Stimulated activated effector memory CD8-positive, alpha-beta T cell treated with anti-CD3 and anti-CD28 coated beads, Interleukin-12 subunit alpha, Interleukin-12 subunit beta, amount 100 ng/mL, for 72 hours (primary cell): ENCODE data around the gene AIFM1.
"Not testable (repeated sequence)": the region's sequence is repeated elsewhere in the genome, so short reads cannot be mapped to it uniquely, and the experiment has no call there.

Experiments used
- ATAC-seq: fragments of 150-1000 bp; cut with Tn5 transposase; 2 replicates; pipeline ENCODE4 v1.10.0; 2021
- DNase-seq, 2 donors: peaks; one replicate each; pipeline ENCODE4 v3.0.0; 2021 to 2022; ENCODE audit warnings: low spot score in 2 of 2
- H3K27ac Mint-ChIP-seq: one replicate; pipeline ENCODE4 v1.8.0; 2022; ENCODE audit warnings: mild to moderate bottlenecking, mixed read lengths
- H3K36me3 Mint-ChIP-seq: one replicate; pipeline ENCODE4 v1.8.0; 2022; ENCODE audit warnings: mild to moderate bottlenecking, mixed read lengths
- H3K4me1 Mint-ChIP-seq: one replicate; pipeline ENCODE4 v1.8.0; 2022; ENCODE audit warnings: mixed read lengths
- H3K4me3 Mint-ChIP-seq: one replicate; pipeline ENCODE4 v1.8.0; 2022; ENCODE audit warnings: mild to moderate bottlenecking, mixed read lengths
- H3K9me3 Mint-ChIP-seq: one replicate; pipeline ENCODE4 v1.8.0; 2022; ENCODE audit warnings: mixed read lengths

AIFM1 gene

DNA sequence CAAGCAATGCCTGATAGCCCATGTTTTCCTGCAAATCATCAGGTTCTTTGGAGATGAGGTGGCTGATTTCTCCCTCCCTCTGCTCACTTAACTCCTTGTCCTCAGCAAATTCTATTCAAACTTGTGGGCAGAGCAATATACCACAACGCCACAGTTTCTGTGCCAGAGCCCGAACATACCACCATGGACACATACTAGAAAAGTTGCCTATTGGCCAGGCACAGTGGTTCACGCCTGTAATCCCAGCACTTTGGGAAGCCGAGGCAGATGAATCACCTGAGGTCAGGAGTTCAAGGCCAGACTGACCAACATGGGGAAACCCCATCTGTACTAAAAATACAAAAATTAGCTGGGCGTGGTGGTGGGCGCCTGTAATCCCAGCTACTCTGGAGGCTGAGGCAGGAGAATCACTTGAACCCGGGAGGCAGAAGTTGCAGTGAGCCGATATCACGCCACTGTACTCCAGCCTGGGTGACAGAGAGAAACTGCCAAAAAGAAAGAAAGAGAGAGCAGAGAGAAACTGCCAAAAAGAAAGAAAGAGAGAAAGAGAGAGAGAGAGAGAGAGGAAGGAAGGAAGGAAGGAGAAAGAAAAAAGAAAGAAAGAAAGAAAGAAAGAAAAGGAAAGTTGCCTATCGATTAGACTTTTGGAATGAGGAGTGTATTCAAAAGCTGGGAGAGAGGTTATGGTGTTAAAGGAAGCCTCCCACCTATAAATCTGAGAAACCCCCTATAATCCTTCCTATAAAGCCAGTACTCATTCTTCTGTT is 50.3 kb downstream of the AIFM1 start:
- ATAC-seq, H3K9me3 Mint-ChIP-seq, H3K4me3 Mint-ChIP-seq, H3K27ac Mint-ChIP-seq, H3K36me3 Mint-ChIP-seq, DNase-seq: not testable (repeated sequence)
- peaks cover 53% of the 10 kb centered on the region for H3K4me1 Mint-ChIP-seq

DNA sequence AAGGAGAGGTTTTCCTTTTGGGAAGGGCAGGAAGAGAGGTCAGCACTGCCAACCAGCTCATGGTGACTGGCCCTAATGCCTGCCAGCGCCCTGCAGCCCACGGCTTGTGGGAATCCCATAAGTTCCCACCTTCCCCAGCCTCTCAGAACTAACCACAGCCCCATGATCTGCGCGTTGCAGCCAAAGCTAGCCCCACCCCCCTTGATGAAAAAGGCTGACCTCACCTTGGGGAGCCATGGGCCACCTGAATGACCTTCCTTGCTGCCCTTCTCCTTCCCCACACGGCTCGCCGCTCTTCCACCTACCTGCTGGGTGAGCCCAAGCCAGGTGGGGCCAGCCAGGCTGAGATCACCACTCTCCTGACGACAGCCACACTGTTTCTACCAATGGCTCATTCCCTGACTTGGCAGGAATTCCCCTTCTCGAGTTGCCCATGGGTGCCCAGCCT is 51.5 kb downstream of the AIFM1 start:
- ATAC-seq = no peak
- no peak overlapping the region for H3K4me3 Mint-ChIP-seq
- no peak for DNase-seq
- H3K36me3 Mint-ChIP-seq = peaks cover 4% of the 10 kb centered on the region
- no peak overlapping the region for H3K27ac Mint-ChIP-seq
- H3K9me3 Mint-ChIP-seq = no peaks in the 10 kb centered on the region
- H3K4me1 Mint-ChIP-seq = peaks cover 42% of the 10 kb centered on the region

DNA sequence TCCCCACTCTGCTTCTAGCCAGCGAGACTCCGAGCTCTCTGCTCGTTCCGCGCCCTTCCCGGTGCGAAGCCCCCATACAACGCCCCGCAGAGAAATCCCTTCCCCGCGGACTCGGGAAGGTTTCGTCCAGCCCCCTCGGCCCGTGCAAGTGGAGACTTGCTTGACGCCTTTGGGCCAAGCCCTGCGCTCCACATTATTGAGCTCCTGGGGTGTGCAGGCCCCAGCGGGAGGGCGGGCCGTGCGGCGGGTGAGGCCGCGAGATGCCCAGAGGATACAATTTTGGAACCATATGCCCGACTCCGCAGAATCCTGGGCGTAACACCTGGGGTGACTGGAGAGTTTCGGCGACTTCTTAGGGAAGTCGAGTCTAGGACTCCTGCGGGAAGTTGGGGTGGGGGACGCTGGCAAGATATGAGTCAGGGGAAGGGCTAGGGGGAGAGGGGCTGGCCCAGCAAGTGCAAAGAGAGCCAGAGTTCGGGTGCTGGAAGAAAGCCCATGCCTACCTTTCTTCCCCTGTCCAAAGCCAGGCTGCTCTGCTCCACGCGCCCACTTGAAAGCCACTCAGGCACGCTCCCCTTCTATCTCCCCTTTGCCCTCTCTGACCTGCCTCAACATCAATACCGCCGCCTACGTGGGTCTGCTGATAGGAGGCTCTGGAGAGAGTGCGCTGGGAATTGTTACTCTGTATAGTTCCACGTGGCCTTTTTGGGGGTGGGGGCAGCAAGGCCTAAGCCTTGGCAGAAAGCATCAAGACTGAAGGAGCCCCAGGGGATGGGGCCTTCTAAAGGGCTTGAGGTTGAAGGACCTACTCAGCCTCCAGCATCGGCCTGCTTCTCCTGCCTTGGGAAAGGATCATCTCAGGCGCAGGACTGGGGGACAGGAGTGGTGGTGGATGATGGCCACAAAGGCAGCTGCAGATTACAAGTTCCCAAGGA is 54.2 kb downstream of the AIFM1 start:
- H3K4me3 Mint-ChIP-seq = peak overlapping the region; percentile 84
- ATAC-seq = no peak
- peaks cover 36% of the 10 kb centered on the region for H3K4me1 Mint-ChIP-seq
- H3K27ac Mint-ChIP-seq = no peak overlapping the region
- peaks cover 10% of the 10 kb centered on the region for H3K36me3 Mint-ChIP-seq
- DNase-seq = peak in 1 of 2 donors; percentile 49
- no peaks in the 10 kb centered on the region for H3K9me3 Mint-ChIP-seq

DNA sequence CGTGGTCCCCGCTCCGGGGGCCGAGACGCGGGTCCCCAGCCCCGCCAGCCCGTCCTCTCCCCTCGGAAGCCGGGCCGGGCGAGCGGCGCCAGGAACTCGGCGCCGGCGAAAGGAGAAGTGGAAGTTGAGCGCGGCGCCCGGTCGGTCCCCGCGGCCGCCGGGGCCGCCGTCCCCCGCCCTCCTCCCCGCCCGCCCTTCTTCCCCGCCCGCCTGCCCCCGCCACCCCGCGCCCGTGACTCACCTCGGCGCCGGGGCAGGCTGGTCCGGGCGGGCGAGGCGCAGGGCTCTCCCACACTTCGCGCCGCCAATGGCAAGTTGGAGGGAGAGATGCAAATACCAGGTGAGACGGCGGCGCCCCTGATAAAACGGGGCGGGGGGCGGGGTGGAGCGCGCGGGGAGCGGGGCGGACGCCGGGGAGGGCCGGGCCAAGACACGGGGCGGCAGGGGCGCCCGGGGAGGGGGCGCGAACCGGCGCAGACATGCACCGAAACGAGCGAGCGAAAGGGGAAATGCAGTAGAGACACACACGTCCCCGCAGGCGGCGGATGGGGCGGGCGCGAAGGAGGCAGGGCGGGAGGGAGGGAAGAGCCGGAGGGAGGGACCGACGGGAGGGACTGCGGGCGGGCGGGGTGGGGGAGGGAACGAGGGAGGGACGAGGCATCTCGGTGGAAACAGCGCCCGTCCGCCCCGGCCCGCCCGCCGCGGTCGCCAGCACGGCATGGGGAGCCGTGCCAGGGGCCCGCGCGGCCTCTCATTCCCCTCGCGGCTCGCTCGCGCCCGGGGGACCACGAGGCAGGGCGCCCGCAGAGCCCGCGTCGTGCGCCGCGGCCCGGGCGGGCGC is 55.0 kb downstream of the AIFM1 start, which contains the start of gene ELF4:
ELF4 (minus strand) TSS at position 119 of the 841 bp plus-strand sequence. CDS start 29,167 bp downstream, outside the sequence.
- Mint-ChIP-seq H3K4me1 (peaks cover 42% of the 10 kb centered on the region), H3K9me3 (no peaks in the 10 kb centered on the region), H3K36me3 (peaks cover 17% of the 10 kb centered on the region), H3K27ac (peak within 1 kb of the TSS; percentile 78), H3K4me3 (peak within 1 kb of the TSS; percentile 84)
- ATAC-seq = peak; percentile 81
- DNase-seq = peak; percentile 25 to 58

DNA sequence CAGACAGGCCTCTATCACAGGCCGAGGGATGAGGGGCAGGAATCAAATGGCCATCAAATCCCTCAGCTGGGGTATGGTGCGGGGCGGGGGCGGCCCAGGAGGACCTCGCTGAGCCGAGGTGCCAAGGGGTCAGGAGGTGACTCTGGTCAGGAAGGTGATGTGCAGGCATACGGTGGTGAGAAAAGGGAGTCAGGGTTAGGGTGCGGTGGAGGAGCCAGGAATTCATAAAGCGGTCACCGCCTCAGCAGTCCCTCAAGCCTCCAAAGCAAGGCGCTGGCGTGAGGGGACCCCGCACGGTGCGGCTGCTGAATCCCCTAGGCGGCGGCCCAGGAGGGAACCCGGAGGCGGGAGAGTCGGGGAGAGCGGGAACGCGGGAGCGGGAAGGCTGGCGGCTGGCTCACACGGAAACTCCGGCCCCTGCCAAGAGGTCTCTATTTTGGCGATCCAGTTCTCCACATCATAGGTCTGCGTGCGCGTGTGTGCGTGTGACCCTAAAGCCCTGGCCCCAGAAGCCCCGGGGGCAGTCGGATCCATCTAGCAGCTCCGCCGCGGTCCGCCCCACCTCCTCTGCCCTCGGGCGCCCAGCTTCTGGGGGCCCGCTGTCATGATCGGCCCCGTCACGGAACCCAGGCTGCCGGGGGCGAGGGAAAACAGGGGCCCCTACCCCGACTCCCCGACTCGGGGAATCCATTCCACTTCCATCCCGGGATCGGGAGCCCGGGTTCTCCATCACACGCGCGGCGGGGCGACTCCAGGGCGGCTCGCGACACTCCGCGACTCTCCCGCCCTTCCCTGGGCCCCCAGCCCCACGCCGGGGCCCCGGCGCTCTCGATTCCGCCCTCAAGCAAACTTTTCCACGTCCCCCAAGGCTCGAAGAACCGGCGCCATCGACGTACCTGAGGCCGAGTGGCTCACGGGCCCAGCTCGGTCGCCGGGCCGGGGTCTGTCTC is 55.9 kb downstream of the AIFM1 start:
- peak in 1 of 2 donors; percentile 50 for DNase-seq
- no peaks in the 10 kb centered on the region for H3K9me3 Mint-ChIP-seq
- H3K36me3 Mint-ChIP-seq = peaks cover 22% of the 10 kb centered on the region
- peak overlapping the region; percentile 84 for H3K4me3 Mint-ChIP-seq
- ATAC-seq = peak; percentile 43
- peaks cover 40% of the 10 kb centered on the region for H3K4me1 Mint-ChIP-seq
- peak overlapping the region; percentile 78 for H3K27ac Mint-ChIP-seq

DNA sequence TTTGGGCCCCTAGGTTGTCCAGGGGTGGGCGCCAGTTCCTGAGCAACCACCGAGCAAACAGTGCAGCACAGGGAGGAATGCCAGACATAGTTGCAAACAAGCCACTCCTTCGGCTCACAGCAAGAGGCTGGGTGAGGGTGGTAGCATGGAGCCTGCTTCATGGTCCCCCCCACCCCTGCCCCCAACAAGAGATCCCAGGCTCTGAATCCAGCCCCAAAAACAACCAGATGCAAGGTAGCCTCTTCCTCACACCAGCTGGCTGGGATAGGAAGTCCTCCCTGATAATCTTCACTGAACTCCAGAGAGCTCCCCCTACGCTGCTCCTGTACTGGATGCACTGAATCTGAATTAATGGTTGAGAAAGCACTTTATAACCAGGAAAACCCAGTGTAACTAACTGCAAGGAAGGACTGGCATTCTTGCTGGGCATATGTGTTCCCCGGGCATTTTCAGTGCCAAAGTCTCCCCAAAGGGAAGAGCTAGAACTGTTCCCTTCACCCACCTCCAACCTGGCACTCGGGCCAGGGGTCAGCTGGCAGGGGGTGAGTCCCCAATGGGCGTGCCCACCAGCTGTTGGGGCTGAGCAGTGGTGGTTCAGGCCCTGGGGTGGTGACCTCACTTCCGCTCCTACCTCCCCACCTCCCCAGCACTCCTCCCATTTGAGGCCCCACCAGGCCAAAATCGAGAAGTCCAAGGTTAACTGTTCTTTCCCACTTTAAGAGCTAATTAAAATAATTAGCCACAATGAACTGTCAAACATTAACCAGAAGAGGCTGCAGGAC is 56.8 kb downstream of the AIFM1 start:
- Mint-ChIP-seq H3K4me1 (peaks cover 40% of the 10 kb centered on the region), H3K27ac (peak overlapping the region; percentile 78), H3K36me3 (peaks cover 26% of the 10 kb centered on the region), H3K4me3 (peak overlapping the region; percentile 84), H3K9me3 (no peaks in the 10 kb centered on the region)
- ATAC-seq (peak; percentile 73), DNase-seq (no peak)

DNA sequence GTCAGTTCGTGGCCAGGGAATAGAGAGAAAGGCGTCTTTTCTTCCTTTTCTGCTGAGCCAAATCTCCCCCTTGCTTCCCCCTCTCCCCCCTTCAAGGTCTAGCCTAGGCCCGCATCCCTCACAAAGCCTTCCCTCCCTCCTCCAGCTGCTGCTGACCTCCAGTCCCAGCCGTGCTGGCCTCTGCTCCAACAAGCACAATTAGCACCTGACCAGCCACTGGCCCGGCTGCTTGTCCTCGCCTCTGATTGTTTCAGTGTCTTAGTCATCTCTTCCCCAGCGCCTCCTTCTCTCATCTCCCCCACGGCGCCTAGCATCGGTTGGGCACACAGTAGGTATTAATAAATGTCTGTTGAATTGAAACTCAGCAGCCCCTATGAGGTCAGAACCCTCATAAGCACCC is 59.6 kb downstream of the AIFM1 start:
- no peak for DNase-seq
- H3K4me3 Mint-ChIP-seq = peak overlapping the region; percentile 84
- no peak for ATAC-seq
- H3K27ac Mint-ChIP-seq = peak overlapping the region; percentile 88
- H3K36me3 Mint-ChIP-seq = peaks cover 31% of the 10 kb centered on the region
- H3K9me3 Mint-ChIP-seq = no peaks in the 10 kb centered on the region
- peaks cover 55% of the 10 kb centered on the region for H3K4me1 Mint-ChIP-seq

DNA sequence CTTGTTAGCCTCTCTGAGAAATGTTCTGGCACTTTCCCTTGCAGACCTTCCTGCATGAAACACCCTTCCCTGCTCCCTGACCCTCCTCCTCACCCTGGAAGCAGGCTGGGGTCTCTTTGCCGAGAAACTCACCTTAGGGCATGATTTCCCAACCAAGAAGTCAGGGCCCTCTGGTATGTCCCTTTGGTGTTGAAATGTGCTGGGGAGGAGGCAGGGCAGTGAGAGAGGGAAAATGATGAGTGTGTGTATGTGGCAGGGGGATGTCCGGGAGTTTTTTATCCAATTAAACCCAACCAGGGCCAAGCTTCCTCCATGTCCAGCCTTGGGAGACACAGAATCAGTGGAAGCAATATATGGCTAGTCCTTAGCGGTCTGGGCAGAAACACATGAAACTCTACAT is 60.4 kb downstream of the AIFM1 start:
- Mint-ChIP-seq H3K27ac (peak overlapping the region; percentile 88), H3K9me3 (no peaks in the 10 kb centered on the region), H3K4me1 (peaks cover 64% of the 10 kb centered on the region), H3K4me3 (peak overlapping the region; percentile 8), H3K36me3 (peaks cover 37% of the 10 kb centered on the region)
- DNase-seq (no peak), ATAC-seq (no peak)

DNA sequence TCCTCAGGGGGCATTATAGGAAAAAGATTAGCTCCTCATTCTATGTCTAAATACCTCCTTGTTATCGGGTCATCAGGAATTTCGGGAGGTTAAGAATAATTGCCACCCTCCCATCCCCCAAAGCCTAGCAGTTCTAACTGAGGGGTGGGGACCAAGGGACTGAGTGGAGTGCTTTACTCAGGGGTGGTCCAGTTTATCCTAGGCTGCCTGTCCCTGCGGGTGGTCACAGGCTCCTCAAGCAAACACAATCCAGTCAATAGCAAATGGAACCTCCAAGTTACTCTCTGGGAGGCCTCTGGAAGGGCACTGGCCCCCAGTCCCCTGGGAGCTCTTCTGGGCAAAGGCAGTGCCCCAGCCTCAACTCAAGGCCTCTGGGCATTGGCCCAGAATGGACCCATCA is 62.0 kb downstream of the AIFM1 start:
- Mint-ChIP-seq H3K27ac (peak overlapping the region; percentile 40), H3K4me1 (peaks cover 73% of the 10 kb centered on the region), H3K36me3 (peaks cover 35% of the 10 kb centered on the region), H3K4me3 (no peak overlapping the region), H3K9me3 (no peaks in the 10 kb centered on the region)
- no peak for DNase-seq
- no peak for ATAC-seq

DNA sequence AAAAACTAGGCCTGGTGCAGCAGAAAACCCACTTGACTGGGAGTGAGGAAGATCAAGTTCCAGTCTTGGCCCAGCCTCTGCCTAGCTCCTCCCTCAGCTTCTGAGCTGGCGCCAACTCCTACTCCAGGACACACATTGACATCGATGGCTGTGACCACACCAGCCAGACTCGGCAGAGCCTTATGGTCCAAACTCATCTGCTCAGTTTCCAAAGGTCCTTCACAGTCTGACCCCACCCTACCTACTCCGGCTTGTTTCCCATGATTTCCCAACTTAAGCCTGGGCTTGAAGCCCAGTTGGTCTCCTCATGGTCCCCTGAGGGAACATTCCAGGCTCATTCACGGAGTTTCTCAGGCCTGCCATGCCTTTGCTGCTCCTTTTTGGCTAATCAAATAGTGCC is 65.5 kb downstream of the AIFM1 start:
- no peak for ATAC-seq
- peaks cover 61% of the 10 kb centered on the region for H3K4me1 Mint-ChIP-seq
- peaks cover 26% of the 10 kb centered on the region for H3K36me3 Mint-ChIP-seq
- no peak overlapping the region for H3K4me3 Mint-ChIP-seq
- H3K9me3 Mint-ChIP-seq = no peaks in the 10 kb centered on the region
- H3K27ac Mint-ChIP-seq = peak overlapping the region; percentile 72
- no peak for DNase-seq

DNA sequence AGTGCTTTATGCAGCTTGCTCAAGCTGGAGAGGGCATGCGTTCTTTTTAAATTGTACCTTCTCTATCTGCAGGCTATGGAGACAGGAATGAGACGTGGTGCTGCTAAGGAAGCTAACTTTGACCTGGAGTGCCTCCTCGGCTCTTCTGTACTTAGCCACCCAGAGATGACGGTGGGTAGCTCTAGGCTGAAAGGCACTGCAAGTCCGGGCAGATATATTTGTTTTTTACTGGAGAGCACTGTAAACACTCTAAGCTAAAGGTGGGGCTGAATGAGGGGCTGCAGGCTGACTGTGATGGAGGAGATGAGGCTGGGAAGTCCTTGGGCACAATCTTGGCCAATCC is 67.5 kb downstream of the AIFM1 start:
- H3K36me3 Mint-ChIP-seq = peaks cover 16% of the 10 kb centered on the region
- H3K4me1 Mint-ChIP-seq = peaks cover 52% of the 10 kb centered on the region
- H3K27ac Mint-ChIP-seq = peak overlapping the region; percentile 86
- no peaks in the 10 kb centered on the region for H3K9me3 Mint-ChIP-seq
- H3K4me3 Mint-ChIP-seq = peak overlapping the region; percentile 39
- DNase-seq (no peak), ATAC-seq (no peak)

DNA sequence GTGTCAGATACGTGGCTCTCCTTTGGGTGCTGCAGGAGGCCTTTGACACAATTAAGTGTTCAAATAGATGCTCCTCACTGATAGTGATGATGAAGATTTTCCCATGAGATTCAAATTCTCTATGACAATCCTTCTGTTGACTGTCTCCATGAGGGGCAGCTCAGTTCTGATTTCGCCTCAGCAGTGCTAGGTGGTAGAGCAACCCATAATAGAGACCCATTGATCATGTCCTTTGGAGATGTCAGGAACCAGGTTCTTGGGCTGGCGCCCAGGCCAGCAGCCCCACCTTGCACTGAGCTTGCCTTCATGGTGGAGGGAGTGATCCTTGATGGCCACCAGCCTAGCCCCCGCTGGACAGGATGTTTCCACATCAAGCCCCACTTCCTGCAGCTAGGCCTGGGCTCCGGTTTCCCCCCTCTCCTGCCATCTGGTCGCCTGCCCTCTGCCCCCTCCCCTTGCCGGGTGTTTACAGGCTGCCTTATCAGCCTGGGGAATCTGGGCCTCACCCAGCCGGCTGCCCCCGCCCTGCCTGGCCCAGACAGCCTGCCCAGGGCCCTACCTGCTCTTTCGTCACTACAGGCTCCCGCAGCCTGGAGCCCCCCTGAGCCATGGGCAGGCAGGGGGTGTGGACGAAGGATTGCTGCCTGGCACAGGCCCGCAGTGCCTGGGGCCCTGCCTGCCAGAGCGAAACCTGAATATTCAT is 68.0 kb downstream of the AIFM1 start:
- ATAC-seq (peak; percentile 26), DNase-seq (no peak)
- Mint-ChIP-seq H3K27ac (peak overlapping the region; percentile 86), H3K36me3 (peaks cover 16% of the 10 kb centered on the region), H3K4me3 (peak overlapping the region; percentile 39), H3K9me3 (no peaks in the 10 kb centered on the region), H3K4me1 (peaks cover 52% of the 10 kb centered on the region)
